GM23338 (cell line): Measurements from ENCODE around the gene FKTN. TPM values are rescaled to one million over a fixed set of nuclear protein-coding genes. Genes with fewer than 3 reads are reported as not detected.

Experiments used
- ATAC-seq: fragments of 200-7000 bp; cut with Tn5 transposase; 3 replicates; pipeline ENCODE4 v1.9.1; 2020
- DNase-seq: peaks from one replicate; pipeline ENCODE4 v3.0.0-alpha.2; 2015; ENCODE audit warnings: low spot score
- H2AFZ ChIP-seq: fragments of 200-600 bp; sonication (generic); 2 replicates; pipeline ENCODE4 v1.8.0; 2016; ENCODE audit warnings: antibody characterized with exemption, mild to moderate bottlenecking, moderate library complexity
- H3F3A ChIP-seq: fragments of 200-600 bp; sonication (generic); replicated peaks from 2 replicates; pipeline ENCODE4 v1.8.0; 2017; ENCODE audit warnings: antibody characterized with exemption, mixed run types, low read depth
- H3K27ac ChIP-seq: fragments of 200-600 bp; sonication (generic); 2 replicates; pipeline ENCODE4 v1.6.1; 2016; ENCODE audit warnings: low read depth
- H3K27me3 ChIP-seq: fragments of 200-600 bp; sonication (generic); 2 replicates; pipeline ENCODE4 v1.8.0; 2016; ENCODE audit warnings: mild to moderate bottlenecking, mixed run types, moderate library complexity; ENCODE audit not compliant: insufficient read depth
- H3K36me3 ChIP-seq: fragments of 200-600 bp; sonication (generic); 2 replicates; pipeline ENCODE4 v1.8.0; 2016; ENCODE audit warnings: mild to moderate bottlenecking; ENCODE audit not compliant: insufficient read depth
- H3K4me1 ChIP-seq: fragments of 200-600 bp; sonication (generic); 2 replicates; pipeline ENCODE4 v1.8.0; 2016; ENCODE audit warnings: mild to moderate bottlenecking, moderate library complexity; ENCODE audit not compliant: insufficient read depth
- H3K4me2 ChIP-seq: fragments of 200-600 bp; sonication (generic); 2 replicates; pipeline ENCODE4 v1.7.1; 2017; ENCODE audit warnings: mixed run types
- H3K4me3 ChIP-seq: fragments of 200-600 bp; sonication (generic); 2 replicates; pipeline ENCODE4 v1.6.1; 2016; ENCODE audit warnings: mixed run types
- H3K79me2 ChIP-seq: fragments of 200-600 bp; sonication (generic); replicated peaks from 2 replicates; pipeline ENCODE4 v1.8.0; 2017; ENCODE audit warnings: mild to moderate bottlenecking; ENCODE audit not compliant: insufficient read depth
- H3K9me2 ChIP-seq: fragments of 200-600 bp; sonication (generic); 2 replicates; pipeline ENCODE4 v1.8.0; 2017; ENCODE audit not compliant: insufficient read depth
- H4K20me1 ChIP-seq: fragments of 200-600 bp; sonication (generic); replicated peaks from 2 replicates; pipeline ENCODE4 v1.8.0; 2017; ENCODE audit warnings: mild to moderate bottlenecking; ENCODE audit not compliant: insufficient read depth
- H3K27ac Mint-ChIP-seq: 2 replicates; pipeline ENCODE4 v1.8.0; 2020; ENCODE audit warnings: inconsistent platforms, mild to moderate bottlenecking, moderate library complexity, mixed read lengths
- H3K27me3 Mint-ChIP-seq: 3 replicates; pipeline ENCODE4 v1.8.0; 2022; ENCODE audit warnings: low read depth, mild to moderate bottlenecking, moderate library complexity, mixed read lengths, inconsistent platforms; ENCODE audit not compliant: insufficient read depth, poor library complexity
- H3K36me3 Mint-ChIP-seq: 3 replicates; pipeline ENCODE4 v1.8.0; 2021; ENCODE audit warnings: low read depth, mild to moderate bottlenecking, inconsistent platforms, moderate library complexity, mixed read lengths
- H3K4me1 Mint-ChIP-seq: 3 replicates; pipeline ENCODE4 v1.8.0; 2020; ENCODE audit warnings: mild to moderate bottlenecking, inconsistent platforms, mixed read lengths
- H3K4me3 Mint-ChIP-seq: 3 replicates; pipeline ENCODE4 v1.8.0; 2021; ENCODE audit warnings: moderate library complexity, mild to moderate bottlenecking, inconsistent platforms, mixed read lengths
- H3K9me3 Mint-ChIP-seq: 3 replicates; pipeline ENCODE4 v1.8.0; 2020; ENCODE audit warnings: moderate library complexity, mild to moderate bottlenecking, inconsistent platforms, mixed read lengths
- CTCF ChIP-seq, 2 experiments: fragments of 200-600 bp in 1 of 2; sonication (generic) in 1 of 2; conservative IDR thresholded peaks; 2 replicates each; pipeline versions ENCODE4 v1.5.1 to v1.6.1; 2016 to 2017; ENCODE audit warnings: antibody characterized with exemption in 2 of 2, low read depth in 2 of 2, mild to moderate bottlenecking in 2 of 2, moderate library complexity in 1 of 2
- ETS1 ChIP-seq: IDR thresholded peaks from 2 replicates; pipeline ENCODE4 v1.6.1; 2016; ENCODE audit warnings: antibody characterized with exemption
- EZH2 ChIP-seq: fragments of 200-600 bp; sonication (generic); IDR thresholded peaks from one replicate; pipeline ENCODE4 v1.8.0; 2017; ENCODE audit warnings: antibody characterized with exemption, mild to moderate bottlenecking, low read depth; ENCODE audit not compliant: unreplicated experiment
- POLR2AphosphoS5 ChIP-seq: IDR thresholded peaks from 2 replicates; pipeline ENCODE4 v1.6.1; 2016; ENCODE audit warnings: antibody characterized with exemption, low read depth
- REST ChIP-seq: IDR thresholded peaks from one replicate; pipeline ENCODE4 v1.6.1; 2018; ENCODE audit warnings: antibody characterized with exemption; ENCODE audit not compliant: unreplicated experiment
- STAT1 ChIP-seq: IDR thresholded peaks from one replicate; pipeline ENCODE4 v1.6.1; 2016; ENCODE audit warnings: antibody characterized with exemption; ENCODE audit not compliant: unreplicated experiment
- ZNF114 ChIP-seq: fragments of 250-450 bp; sonication (Bioruptor Pico); IDR thresholded peaks from 2 replicates; pipeline ENCODE4 v1.5.0; 2020; ENCODE audit warnings: mild to moderate bottlenecking, moderate library complexity
- ZNF331 ChIP-seq: fragments of 250-450 bp; sonication (Bioruptor Pico); IDR thresholded peaks from 2 replicates; pipeline ENCODE4 v1.5.0; 2020; ENCODE audit warnings: low read depth, mild to moderate bottlenecking, moderate library complexity
- ZNF462 ChIP-seq: fragments of 250-450 bp; sonication (Bioruptor Pico); IDR thresholded peaks from 2 replicates; pipeline ENCODE4 v1.5.0; 2020; ENCODE audit warnings: mild to moderate bottlenecking, moderate library complexity
- polyA plus RNA-seq: library from polyadenylated mRNA; unstranded; fragments of >200 nt; fragmentation: Nextera tagmentation; extraction: Ambion mirVana; gene quantifications from 2 replicates; pipeline ENCODE4 v1.2.1, GENCODE V29; 2016
- total RNA-seq: library from RNA; depleted of rRNA; stranded (reverse); fragments of >200 nt; shearing (Covaris generic); gene quantifications from 2 replicates; pipeline ENCODE4 v1.2.3, GENCODE V29; 2014

The FKTN gene
- total and polyA plus RNA-seq, 2 experiments from 2014 or later: 6.8 to 9.9 TPM

GRCh38 chr9:105667867-105668266 lies 109.9 kb downstream of the FKTN start (continued):
- TF ChIP-seq REST: no peak
- no peak for TF ChIP-seq ZNF114

- no peaks in the 10 kb centered on the region for H3K27me3 Mint-ChIP-seq
- no peak for TF ChIP-seq REST
- no peak for TF ChIP-seq ZNF462 (CRISPR knock-in tag)
- TF ChIP-seq POLR2AphosphoS5: no peak
- no peak for TF ChIP-seq EZH2
- no peak for TF ChIP-seq CTCF (conservative IDR thresholded peaks at IDR 0.05; ENCODE audit: low read depth in 2 of 2)
- no peak for TF ChIP-seq STAT1
- no peak for TF ChIP-seq ETS1
- TF ChIP-seq ZNF331: no peak
Observed at GRCh38 chr9:105670315-105670714, 112.4 kb downstream of the FKTN start.

More at GRCh38 chr9:105670315-105670714, 112.4 kb downstream of the FKTN start:
- no peak overlapping the region for H3K4me3 ChIP-seq
- no peaks in the 10 kb centered on the region for H3K79me2 ChIP-seq
- Mint-ChIP-seq H3K4me1 (peaks cover 5% of the 10 kb centered on the region; the same call in 2 of the 3 replicates), H3K27ac (no peak overlapping the region), H3K36me3 (no peaks in the 10 kb centered on the region), H3K9me3 (no peaks in the 10 kb centered on the region), H3K4me3 (no peak overlapping the region)
- no peak overlapping the region for H3K27ac ChIP-seq
- H4K20me1 ChIP-seq: no peaks in the 10 kb centered on the region
- H3K9me2 ChIP-seq: no peaks in the 10 kb centered on the region
- no peaks in the 10 kb centered on the region for H3K27me3 ChIP-seq
- DNase-seq: no peak
- H3K4me1 ChIP-seq: no peaks in the 10 kb centered on the region
- ATAC-seq: no peak
- H2AFZ ChIP-seq: peak overlapping the region; percentile 54; the same call in 1 of the 2 replicates
- H3K4me2 ChIP-seq: no peak overlapping the region
- no peaks in the 10 kb centered on the region for H3K36me3 ChIP-seq
- H3F3A ChIP-seq: no peaks in the 10 kb centered on the region
